Activated CD4-positive, alpha-beta T cell treated with anti-CD3 and anti-CD28 coated beads, Interleukin-2, Interleukin-4, amounts not matched to agents 100 ng/mL and 50 ng/mL, durations not matched to agents 16 hours and 8 hours (primary cell): ENCODE measurements around the gene INTS2.
"Not testable (repeated sequence)": the region's sequence is repeated elsewhere in the genome, so short reads cannot be mapped to it uniquely, and the experiment has no call there.

Experiments
- DNase-seq: peaks from one replicate; pipeline ENCODE4 v3.0.0-alpha.2; 2020; ENCODE audit warnings: low spot score

INTS2 gene

DNA sequence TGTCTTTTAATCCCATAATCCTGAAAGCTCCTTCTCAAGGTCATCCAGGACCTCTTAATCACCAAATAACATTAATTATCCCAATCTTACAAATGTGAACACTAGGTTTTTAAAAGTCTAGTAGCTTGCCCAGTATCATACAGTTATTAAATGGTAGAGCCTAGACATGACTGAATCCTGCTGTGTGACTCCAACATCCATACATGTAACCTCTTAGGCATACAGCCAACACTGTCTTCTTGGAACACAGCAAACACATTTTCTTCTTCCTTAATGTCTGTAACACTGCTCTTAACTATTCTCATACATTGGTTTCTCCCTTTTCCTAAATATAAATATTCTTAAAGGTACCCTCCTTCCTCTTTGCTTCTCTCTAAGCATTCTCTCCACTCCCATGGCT, 78.1 kb downstream of the INTS2 start:
- no peak for DNase-seq

DNA sequence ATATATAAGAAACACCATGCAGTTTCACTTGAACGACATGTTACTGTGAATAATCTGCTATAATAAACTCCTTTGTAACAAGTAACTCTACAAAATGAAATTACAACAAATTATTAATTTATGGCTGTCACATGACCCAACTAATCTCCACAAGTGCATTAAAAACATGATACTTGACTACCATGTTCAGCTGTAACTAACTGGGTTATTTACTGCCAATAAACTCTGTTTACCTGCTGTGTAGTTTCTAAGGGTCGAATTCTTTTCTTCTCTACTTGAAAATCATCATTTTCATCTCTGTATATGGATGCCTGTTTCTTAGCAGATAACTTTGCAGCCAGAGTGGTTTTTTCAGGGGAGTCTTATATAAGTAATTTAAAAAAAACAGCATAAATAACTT, 78.9 kb downstream of the INTS2 start:
- DNase-seq, result no peak

DNA sequence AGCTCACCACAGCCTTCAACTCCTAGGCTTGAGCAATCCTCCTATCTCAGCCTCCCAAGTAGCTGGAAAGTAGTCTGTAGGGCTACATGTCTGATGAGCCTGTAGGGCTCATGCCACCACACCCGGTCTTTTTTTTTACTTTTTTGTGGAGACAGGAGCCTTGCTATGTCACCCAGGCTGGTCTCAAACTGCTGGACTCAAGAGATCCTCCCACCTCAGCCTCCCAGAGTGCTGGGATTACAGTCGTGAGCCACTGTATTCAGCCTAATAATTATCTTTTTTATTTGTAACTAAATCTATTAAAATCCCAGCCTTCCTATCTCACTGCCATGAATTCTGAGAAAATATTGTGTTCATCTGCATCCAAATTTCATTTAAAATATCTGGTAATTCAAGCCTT, 79.5 kb downstream of the INTS2 start:
- DNase-seq, result no peak

DNA sequence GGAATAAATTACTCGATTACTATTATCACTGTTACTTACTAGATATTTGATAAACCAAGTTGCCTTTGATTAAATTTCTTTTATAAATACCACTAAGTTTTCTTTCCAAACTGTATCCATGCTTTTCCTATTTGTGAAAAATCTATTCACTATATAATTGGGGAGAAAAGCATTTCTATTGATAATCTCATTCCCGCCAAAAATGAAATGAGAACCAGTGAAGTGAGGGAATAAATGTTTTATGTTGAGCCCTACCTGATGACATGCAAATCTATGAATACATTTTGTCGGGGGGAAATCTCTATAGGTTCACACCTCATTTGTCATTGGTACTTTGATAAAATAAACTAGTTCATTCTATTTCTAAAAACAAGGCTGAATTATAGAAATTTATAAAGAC, 80.1 kb downstream of the INTS2 start:
- no peak for DNase-seq

DNA sequence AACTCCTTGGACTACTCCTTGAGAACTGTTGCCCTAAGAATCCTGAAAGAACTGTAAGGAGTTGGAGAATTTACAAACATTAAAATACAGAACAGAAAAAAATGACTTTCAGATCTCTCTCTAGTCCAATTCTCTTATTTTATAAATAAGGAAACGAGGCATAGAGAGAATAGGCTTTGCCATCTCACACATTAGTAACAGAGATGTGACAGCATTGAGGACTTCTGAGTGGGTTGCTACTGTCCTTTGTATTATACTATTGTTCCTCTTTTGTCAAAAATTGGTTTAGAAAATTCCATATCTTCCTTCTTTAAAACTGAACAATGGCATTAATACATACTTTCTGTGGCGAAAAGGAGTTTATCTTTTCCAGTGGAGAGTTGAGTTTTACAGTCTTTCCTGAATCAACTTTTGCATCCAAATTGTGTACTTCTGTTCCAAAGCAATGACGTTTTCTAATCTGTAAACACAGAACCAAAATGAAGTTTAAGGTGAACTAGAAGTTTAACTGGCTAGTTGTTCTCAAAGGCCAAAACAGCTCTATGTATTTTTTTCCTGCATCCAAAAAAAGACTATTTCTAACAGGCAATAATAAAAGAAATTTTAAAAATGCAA, 80.9 kb downstream of the INTS2 start:
- no peak for DNase-seq

DNA sequence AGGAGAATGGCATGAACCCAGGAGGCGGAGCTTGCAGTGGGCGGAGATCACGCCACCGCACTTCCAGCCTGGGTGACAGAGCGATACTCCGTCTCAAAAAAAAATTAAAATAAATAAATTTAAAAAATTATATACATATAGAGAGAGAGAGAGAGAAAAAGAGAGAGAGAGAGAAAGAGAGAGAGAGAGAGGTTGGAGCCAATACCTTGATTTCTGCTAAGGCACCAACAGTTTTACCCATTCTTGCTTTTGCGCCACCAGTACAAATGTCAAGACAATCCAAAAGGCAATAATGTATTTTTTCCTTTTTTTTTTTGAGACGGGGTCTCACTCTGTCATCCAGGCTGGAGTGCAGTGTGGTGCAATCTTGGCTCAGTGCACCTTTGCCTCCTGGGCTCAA, 81.7 kb downstream of the INTS2 start:
- DNase-seq, result no peak

DNA sequence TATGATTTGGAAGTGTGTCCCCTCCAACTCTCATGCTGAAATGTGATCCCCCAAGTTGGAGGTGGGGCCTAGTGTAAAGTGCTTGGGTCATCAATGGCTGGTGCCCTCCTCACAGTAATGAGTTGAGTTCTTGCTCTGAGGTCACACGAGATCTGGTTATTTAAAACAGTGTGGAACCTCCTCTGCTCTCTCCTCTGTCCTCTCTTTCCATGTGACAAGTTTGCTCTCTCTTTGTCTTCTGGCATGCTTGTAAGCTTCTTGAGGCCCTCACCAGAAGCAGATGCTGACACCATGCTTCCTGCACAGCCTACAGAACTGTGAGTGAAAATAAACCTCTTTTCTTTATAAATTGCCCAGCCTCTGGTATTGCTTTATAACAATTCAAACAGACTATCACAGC, 84.3 kb downstream of the INTS2 start:
- DNase-seq, result no peak

DNA sequence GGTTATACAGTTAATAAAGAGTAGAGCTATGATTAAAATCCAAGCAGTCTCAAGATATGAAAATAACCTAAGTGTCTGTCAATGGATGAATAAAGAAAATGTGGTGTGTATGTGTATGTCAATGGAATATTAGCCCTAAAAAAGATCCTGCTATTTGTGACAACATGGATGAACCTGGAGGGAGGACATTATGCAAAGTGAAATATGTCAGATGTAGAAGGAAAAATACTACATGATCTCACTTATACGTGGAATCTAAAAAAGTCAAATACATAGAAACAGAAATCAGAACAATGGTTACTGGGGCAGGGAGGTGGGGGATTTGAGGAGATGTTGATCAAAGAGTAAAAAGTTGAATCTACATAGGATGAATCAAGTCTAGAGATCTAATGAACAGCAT, 84.9 kb downstream of the INTS2 start:
- no peak for DNase-seq

DNA sequence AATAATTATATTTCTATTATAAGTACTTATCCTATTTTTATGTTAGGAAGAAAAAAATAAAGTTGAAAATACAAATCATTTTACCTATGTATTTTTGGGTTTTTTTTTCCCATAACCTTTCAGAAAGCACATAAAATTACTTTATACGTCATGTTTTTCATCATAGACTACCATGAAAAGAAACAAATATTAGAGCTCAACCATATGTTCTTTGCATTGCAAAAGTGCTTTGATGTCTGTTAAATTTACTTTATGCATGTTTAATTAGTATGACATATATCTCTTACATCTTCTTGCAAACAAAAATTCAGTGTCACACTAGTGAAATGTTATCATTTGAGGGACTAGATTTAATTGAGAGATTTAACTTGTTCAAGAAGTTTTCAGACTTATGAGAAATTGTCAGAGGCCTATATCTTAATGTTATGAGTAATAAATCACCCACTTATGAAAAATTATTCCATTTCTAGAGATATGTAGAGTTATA, 88.4 kb downstream of the INTS2 start:
- DNase-seq, result no peak

DNA sequence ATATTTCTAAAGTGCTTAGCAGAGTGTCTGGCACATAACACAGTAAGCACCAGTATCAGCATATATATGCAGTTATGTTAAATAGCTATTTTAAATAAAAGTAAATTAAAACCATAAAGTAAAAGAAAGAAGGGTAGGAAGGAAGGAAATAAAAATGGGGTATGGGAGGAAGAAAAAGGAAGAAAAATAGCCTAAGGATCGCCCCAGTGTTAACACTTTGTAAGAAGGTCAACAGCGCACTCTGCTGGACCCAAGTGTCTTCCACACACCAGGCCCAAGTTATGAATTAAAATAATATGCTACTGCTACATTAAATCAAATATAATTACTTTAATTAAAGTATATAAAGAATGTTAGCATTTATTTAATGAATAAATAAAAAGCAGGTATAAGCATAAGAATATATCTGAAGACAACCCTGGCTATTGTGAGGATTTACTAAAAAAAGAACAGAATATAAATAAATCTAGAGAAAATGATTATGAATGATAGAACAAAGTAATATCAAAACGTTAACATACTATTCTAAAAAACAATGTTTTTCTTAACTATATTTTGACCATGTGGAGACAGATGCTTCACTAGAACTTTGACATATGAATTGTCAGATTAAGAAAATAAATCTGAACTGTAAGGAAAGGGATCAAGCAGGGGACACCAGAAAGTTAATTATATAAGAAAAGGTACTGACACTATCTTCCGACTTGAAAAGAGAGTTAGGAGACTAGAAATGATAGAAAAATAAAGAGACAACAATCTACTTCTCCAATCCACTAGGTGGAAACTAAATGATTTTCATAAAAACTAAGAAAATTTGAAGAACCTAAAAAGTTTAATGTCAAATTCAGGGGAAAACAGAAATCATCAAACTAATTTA, 90.4 kb downstream of the INTS2 start:
- peak; percentile 53 for DNase-seq

DNA sequence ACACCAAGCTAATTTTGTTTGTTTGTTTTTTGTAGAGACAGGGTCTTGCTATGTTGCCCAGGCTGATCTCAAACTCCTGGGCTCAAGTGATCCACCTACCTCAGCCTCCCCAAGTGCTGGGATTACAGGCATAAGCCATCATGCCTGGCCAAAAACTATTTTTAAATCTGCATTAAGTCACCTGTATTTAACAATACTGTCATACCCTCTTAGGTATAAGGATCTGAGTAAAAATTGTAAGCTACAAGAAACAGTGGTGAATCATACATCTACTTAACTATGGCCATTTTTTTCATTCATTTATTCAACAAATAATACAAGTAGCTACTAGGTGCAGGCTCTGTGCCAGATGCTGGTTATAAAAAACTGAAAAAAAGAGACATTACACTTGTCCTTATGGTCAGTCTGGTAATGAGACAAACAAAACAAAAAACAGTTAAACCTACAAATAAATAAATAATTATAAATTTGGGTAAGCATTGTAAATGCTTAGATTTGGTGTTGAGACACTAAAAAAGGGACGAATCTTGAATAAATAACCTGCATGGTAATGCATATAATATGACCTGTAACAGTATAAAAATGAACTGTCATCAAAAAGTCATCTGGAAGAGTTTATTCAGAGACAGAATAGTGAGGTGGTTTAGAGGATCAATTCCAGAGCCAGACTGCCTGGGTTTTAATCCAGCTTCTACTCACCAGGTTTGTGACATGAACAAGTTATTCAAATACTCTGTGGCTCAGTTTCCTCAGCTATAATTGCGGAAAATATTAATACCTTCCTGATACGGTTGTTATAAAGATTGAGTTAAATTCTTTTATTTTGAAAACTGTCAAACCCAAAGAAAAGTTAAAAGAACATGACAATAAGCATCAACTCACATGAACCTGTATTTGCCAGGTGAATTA, 91.3 kb downstream of the INTS2 start:
- no peak for DNase-seq

DNA sequence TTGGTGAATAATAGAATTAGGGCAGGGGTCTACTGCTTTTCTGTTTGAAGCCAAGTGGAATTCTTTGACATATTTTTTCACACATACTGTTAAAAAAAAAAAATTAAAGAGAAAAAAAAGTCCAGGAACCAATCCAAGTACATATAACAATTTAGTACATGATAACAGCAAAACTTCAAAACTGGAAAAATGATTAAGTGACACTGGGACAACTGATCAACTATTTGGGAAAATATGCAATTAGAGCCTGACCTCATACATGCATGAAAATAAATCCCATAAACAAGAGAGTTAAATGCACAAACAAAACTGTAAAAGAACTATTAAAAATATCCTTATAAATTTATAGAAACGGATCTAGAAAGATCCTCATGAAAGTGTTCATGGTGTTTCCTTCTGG, 92.2 kb downstream of the INTS2 start:
- DNase-seq, result no peak

DNA sequence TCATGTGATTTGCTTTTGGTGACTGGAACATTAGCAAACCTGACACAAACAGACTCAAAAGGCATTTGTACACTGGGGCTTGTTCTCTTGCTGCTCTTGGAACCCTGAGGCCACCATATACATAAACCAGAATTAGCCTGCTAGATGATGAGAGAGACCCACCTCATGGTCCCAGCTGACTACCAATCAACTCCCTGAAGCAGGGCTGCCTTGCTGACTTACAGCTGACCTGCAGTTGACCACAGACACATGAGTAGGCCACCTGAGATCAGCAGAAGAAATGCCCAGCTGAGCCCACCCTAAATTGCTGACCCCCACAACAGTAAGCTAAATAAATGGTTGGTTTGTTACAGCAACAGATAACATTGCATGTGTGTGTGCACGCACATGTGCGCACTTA, 93.2 kb downstream of the INTS2 start:
- DNase-seq, result no peak

DNA sequence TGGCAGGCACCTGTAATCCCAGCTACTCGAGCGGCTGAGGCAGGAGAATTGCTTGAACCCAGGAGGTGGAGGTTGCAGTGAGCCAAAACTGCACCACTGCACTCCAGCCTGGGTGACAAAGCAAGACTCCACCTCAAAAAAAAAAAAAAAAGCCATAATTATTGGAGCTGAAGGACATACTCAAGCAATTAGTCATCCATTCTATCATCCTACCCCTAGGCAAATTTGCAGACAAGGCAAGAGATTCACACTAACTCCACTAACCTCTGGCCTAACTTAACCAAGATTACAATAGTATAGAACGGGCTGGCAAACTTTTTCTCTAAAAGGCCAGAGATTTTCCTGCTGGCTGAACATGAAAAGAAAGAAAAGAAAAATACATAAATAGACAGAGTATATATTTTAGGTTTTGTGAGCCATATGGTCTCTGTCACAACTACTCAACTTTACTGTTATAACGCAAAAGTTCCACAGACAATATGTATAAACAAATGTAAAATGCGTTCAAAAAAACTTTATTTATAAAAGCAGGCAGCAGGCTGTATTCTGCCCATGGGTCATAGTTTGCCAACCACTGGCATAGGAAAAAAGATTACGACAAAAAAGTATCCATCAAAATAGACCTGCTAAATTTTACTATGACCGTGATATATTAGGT, 94.1 kb downstream of the INTS2 start:
- no peak for DNase-seq

DNA sequence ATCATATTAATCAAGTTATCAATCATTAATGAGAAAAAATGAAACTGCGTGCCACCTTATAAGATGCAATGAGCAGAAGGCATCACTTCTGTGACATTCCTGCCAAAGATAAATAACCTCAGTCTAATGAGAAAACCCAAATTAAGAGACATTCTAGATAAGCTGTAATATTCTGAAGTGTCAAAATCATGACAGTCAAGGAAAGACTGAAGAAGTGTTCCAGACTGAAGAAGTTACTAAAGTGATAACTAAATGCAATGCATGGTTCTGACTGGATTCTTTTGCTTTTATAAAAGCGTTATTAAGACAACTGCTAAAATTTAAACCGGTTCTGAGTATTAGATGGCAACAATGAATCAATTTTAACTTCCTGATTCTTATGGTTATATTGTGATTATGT, 95.3 kb downstream of the INTS2 start:
- DNase-seq, result no peak

DNA sequence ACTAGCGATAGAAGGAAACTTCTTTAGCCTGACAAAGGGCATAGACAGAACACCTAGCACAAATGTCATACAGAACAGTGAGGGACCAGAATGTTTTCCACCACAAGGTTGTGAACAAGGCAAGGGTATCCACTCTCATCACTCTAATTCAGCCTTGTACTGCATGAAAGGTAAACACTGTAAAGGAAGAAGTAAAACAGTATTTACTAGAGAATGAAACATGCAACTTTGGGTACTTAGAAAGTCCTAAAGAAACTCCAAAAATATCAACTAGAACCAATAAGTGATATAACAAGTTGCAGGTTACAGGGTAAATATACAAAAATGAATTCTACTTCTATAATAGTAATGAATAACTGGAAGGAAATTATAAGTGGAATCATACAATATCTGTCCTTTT, 96.7 kb downstream of the INTS2 start:
- no peak for DNase-seq

DNA sequence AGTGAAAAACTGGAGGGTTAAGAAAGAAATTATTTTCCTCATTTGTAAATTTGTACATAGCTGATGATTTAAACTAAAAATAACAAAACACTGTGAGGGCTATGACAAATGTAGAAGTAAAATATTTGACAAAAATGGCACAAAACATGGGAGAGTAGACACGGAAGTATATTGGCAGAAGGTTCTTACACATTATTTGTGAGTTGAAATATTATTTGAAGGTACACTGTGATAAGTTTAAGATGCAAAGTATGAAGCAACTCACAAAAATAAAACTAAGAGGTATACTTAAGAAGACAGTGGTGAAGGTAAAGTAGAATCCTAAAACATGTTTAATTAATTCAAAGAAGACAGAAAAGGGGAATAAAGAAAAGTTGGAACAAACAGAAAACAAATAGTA, 99.1 kb downstream of the INTS2 start:
- DNase-seq, result no peak

DNA sequence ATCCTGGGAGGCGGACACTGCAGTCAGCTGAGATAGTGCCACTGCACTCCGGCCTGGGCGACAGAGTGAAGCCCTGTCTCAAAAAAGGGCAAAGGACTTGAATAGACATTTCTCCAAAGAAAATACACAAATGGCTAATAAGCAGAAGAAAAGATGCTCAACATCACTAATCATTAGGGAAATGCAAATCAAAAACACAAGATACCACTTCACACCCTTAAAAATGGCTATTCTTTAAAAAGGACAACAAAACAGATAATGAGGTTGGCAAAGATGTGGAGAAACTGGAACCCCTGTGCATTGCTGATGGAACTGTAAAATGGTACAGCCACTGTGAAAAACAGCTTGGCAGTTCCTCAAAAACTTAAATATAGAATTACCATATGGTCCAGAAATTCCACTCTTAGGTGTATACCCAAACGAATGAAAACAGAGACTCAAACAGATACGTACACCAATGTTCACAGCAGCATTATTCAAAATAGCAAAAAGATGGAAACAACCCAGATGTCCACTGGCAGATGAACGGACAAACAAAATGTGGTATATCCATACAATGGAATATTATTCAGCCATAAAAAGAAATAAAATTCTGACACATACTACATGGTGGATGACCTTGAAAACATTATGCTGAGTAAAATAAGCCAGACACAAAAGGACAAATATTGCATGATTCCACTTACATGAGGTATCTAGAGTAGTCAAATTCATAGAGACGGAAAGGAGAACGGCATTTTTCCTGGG, 100.0 kb downstream of the INTS2 start:
- DNase-seq, result no peak

DNA sequence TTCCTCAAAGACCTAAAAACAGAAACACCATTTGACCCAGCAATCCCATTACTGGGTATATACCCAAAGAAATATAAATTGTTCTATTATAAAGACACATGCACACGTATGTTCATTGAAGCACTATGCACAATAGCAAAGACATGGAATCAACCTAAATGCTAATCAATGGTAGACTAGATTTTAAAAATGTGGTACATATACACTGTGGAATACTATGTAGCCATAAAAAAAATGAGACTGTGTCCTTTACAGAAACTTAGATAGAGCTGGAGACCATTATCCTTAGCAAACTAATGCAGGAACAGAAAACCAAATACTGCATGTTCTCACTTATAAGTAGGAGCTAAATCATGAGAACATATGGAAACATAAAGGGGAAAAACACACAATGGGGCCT, 100.9 kb downstream of the INTS2 start:
- not testable (repeated sequence) for DNase-seq

DNA sequence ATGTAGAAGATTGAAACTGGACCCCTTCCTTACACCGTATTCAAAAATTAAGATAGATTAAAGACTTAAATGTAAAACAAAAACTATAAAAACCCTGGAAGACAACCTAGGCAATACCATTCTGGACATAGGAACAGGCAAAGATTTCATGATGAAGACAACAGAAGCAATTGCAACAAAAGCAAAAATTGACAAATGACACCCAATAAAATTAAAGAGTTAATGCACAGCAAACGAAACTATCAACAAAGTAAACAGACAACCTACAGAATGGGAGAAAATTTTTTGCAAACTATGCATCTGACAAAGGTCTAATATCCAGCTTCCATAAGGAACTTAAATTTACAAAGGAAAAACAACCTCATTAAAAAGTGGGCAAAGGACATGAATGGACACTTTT, 101.6 kb downstream of the INTS2 start:
- not testable (repeated sequence) for DNase-seq

DNA sequence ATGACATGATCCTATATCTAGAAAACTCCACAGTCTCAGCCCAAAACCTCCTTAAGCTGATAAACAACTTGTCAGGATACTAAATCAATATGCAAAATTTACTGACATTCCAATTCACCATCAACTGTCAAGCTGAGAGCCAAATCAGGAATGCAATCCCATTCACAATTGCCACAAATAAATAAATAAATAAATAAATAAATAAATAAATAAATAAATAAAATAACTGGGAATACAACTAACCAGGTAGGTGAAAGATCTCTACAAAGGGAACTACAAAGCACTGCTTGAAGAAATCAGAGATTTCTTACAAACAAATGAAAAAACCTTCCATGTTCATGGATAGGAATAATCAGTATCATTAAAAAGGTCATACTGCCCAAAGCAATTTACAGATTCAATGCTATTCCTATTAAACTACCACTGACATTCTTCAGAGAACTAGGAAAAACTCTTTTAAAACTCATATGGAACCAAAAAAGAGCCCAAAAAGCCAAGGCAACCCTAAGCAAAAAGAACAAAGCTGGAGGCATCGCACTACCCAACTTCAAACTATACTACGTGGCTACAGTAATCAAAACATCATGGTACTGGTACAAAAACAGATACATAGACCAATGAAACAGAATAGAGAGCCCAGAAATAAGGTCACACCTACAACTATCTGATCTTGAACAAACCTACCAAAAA, 102.2 kb downstream of the INTS2 start:
- no peak for DNase-seq
